Ishikawa (cell line): ENCODE results near the gene RUFY3.

ENCODE experiments used
- CEBPB ChIP-seq: IDR thresholded peaks from 2 replicates; pipeline ENCODE4 v1.6.1; 2012
- CREB1 ChIP-seq: IDR thresholded peaks from 2 replicates; pipeline ENCODE4 v1.6.1; 2012; ENCODE audit warnings: low read depth
- EGR1 ChIP-seq: IDR thresholded peaks from 2 replicates; pipeline ENCODE4 v1.6.1; 2012
- EP300 ChIP-seq: IDR thresholded peaks from 2 replicates; pipeline ENCODE4 v1.6.1; 2012; ENCODE audit warnings: borderline replicate concordance
- FOXM1 ChIP-seq: IDR thresholded peaks from 2 replicates; pipeline ENCODE4 v1.6.1; 2012; ENCODE audit warnings: low read depth, borderline replicate concordance
- NFIC ChIP-seq: IDR thresholded peaks from 2 replicates; pipeline ENCODE4 v1.6.1; 2012
- RAD21 ChIP-seq: IDR thresholded peaks from 2 replicates; pipeline ENCODE4 v1.6.1; 2012; ENCODE audit warnings: low read depth
- TAF1 ChIP-seq: IDR thresholded peaks from 2 replicates; pipeline ENCODE4 v1.6.1; 2012; ENCODE audit warnings: low read depth, mild to moderate bottlenecking
- TCF12 ChIP-seq: IDR thresholded peaks from 2 replicates; pipeline ENCODE4 v1.6.1; 2012; ENCODE audit warnings: low read depth
- TEAD4 ChIP-seq: IDR thresholded peaks from 2 replicates; pipeline ENCODE4 v1.6.1; 2012
- YY1 ChIP-seq: IDR thresholded peaks from 2 replicates; pipeline ENCODE4 v1.6.1; 2012; ENCODE audit warnings: low read depth
- ZBTB7A ChIP-seq: IDR thresholded peaks from 2 replicates; pipeline ENCODE4 v1.6.1; 2012; ENCODE audit warnings: low read depth
- TF ChIP-seq, protein P1 (sequence below): IDR thresholded peaks from 2 replicates; pipeline ENCODE4 v1.6.1; 2012; ENCODE audit warnings: low read depth, mild to moderate bottlenecking
- TF ChIP-seq, protein P2 (sequence below): IDR thresholded peaks from 2 replicates; pipeline ENCODE4 v1.6.1; 2012
- TF ChIP-seq, protein P3 (sequence below): IDR thresholded peaks from 2 replicates; pipeline ENCODE4 v1.6.1; 2012

The RUFY3 gene

DNA sequence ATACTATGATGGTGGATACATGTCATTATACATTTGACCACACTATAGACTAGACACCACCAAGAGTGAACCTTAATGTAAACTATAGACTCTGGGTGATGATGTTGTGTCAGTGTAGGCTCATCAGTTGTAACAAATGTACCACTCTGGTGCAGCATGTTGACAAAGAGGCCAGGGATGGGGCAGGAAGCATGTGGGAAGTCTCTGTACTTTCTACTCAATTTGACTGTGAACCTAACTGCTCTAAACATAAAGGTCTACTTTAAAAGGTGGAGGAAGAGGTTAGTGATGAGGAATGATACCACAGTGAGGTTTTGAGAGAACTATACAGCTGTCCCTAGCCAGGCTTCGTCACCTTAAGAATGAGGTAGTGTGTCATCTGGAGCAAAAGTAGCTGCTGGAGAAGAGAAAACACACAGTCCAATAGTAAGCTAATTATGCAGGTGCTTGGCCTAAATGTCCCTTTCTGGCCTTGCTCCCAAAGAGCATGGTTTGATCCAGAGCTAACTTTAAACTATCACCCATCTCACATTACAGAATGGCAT, 79.6 kb downstream of the RUFY3 start:
- TF ChIP-seq CREB1 (no peak), TCF12 (no peak), YY1 (no peak), NFIC (no peak), TAF1 (no peak), EGR1 (no peak), RAD21 (no peak), ZBTB7A (no peak), CEBPB (no peak), TEAD4 (no peak), FOXM1 (no peak), EP300 (no peak)
- TF ChIP-seq, protein P1, sequence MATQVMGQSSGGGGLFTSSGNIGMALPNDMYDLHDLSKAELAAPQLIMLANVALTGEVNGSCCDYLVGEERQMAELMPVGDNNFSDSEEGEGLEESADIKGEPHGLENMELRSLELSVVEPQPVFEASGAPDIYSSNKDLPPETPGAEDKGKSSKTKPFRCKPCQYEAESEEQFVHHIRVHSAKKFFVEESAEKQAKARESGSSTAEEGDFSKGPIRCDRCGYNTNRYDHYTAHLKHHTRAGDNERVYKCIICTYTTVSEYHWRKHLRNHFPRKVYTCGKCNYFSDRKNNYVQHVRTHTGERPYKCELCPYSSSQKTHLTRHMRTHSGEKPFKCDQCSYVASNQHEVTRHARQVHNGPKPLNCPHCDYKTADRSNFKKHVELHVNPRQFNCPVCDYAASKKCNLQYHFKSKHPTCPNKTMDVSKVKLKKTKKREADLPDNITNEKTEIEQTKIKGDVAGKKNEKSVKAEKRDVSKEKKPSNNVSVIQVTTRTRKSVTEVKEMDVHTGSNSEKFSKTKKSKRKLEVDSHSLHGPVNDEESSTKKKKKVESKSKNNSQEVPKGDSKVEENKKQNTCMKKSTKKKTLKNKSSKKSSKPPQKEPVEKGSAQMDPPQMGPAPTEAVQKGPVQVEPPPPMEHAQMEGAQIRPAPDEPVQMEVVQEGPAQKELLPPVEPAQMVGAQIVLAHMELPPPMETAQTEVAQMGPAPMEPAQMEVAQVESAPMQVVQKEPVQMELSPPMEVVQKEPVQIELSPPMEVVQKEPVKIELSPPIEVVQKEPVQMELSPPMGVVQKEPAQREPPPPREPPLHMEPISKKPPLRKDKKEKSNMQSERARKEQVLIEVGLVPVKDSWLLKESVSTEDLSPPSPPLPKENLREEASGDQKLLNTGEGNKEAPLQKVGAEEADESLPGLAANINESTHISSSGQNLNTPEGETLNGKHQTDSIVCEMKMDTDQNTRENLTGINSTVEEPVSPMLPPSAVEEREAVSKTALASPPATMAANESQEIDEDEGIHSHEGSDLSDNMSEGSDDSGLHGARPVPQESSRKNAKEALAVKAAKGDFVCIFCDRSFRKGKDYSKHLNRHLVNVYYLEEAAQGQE = no peak
- TF ChIP-seq, protein P2, sequence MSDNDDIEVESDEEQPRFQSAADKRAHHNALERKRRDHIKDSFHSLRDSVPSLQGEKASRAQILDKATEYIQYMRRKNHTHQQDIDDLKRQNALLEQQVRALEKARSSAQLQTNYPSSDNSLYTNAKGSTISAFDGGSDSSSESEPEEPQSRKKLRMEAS = no peak
- TF ChIP-seq, protein P3, sequence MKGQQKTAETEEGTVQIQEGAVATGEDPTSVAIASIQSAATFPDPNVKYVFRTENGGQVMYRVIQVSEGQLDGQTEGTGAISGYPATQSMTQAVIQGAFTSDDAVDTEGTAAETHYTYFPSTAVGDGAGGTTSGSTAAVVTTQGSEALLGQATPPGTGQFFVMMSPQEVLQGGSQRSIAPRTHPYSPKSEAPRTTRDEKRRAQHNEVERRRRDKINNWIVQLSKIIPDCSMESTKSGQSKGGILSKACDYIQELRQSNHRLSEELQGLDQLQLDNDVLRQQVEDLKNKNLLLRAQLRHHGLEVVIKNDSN = no peak

DNA sequence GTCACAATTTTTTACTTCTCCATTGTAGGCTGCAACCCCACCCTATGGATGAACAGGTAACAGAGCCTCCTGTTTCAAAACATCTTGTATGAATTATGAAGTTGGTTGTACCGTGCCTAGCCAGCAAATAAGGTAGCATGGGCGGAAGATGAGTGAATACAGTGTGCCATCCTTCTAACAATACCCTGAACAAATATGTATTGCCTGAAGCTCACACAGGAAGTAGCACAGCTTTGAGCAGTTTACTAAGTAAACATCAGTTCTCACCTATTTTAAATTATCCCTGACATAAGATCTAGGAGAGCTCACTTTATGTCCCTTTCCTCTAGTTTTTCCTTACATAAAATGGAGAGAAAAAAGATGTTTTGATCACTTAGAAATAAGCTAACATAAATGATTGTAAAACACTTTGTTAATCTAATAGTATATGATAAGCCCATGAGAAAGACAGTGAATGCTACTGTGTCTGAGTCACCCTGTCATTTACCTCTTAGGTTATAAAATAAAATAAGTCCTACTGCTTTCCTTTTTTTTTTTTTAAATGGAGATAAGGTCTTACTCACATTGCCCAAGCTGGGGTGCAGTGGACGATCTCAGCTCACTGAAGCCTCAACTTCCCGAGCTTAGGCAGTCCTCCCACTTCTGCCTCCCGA, 81.3 kb downstream of the RUFY3 start:
- TF ChIP-seq CREB1 (no peak), FOXM1 (no peak), TAF1 (no peak), CEBPB (no peak)
- TF ChIP-seq, protein P1 = no peak
- TF ChIP-seq, protein P3 = no peak
- TF ChIP-seq, protein P2 = no peak

DNA sequence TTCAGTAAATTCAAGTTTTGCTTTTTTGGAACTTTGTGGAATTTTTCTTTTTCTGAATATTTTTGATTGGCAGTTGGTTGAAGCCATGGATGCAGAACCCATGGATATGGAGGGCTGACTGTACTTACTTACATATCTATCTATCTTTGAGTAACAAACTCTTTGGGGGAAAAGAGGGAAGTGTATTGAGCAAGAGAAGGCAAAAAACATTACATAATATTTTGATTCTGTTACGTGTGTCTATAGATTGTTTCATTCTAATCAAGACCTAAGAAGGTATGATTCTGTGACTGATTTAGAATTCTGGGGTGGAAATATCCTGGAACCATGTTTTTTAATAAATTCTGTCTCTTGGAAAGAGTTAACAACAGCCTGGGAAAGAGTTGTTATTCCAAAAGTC, 86.4 kb downstream of the RUFY3 start:
- no peak for TF ChIP-seq TEAD4
- no peak for TF ChIP-seq CEBPB
- TF ChIP-seq, protein P2 = no peak
- TF ChIP-seq TCF12 = no peak
- TF ChIP-seq ZBTB7A = no peak
- TF ChIP-seq, protein P3 = no peak
- no peak for TF ChIP-seq RAD21
- TF ChIP-seq NFIC = no peak
- no peak for TF ChIP-seq EGR1
- TF ChIP-seq TAF1 = no peak
- no peak for TF ChIP-seq YY1

DNA sequence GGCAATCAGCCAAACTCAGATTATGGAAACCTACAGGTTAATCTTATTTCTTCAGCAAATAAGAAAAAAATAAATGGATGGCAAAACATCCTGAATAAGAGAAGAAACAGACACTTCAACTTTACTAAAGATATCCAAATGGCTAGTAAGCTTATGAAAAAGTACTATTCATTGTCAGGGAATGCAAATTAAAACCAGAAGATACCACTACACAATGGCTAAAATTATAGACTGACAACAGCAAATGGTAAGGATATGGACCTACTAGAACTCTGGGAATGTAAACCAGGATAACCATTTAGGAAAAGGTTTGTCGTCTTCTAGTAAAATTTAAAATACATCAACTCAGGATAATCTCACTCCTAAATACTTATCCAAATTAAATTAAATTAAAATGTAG, 93.6 kb downstream of the RUFY3 start:
- TF ChIP-seq EP300 = no peak
- TF ChIP-seq EGR1 = no peak
- TF ChIP-seq, protein P1 = no peak
- no peak for TF ChIP-seq YY1
- TF ChIP-seq TEAD4 = no peak
- TF ChIP-seq ZBTB7A = no peak
- TF ChIP-seq TAF1 = no peak
- TF ChIP-seq NFIC = no peak
- no peak for TF ChIP-seq FOXM1
- TF ChIP-seq, protein P2 = no peak
- no peak for TF ChIP-seq CEBPB
- TF ChIP-seq RAD21 = no peak
- no peak for TF ChIP-seq CREB1
- TF ChIP-seq TCF12 = no peak
- TF ChIP-seq, protein P3 = no peak
